Tibial artery (tissue), 4 donors: Measurements from ENCODE around the gene FASTKD1.

ENCODE experiments used
- DNase-seq, 2 donors: peaks; one replicate each; pipeline ENCODE4 v3.0.0-alpha.2; 2019
- H3K27ac ChIP-seq, 2 donors: fragments of 200-600 bp; sonication (generic) in 1 of 2; 1 replicate in 1 of 2; 2 replicates in 1 of 2; pipeline ENCODE4 v1.5.1; 2018 to 2019; ENCODE audit warnings: mild to moderate bottlenecking in 1 of 2
- H3K27me3 ChIP-seq, 2 donors: fragments of 200-600 bp; sonication (generic) in 1 of 2; one replicate each; pipeline versions ENCODE4 v1.5.1 to v1.6.0; 2016 to 2019
- H3K36me3 ChIP-seq, 3 donors: fragments of 200-600 bp; sonication (generic) in 2 of 3; one replicate each; pipeline ENCODE4 v1.5.1; 2016 to 2019; ENCODE audit warnings: mild to moderate bottlenecking in 2 of 3
- H3K4me1 ChIP-seq, 4 donors: fragments of 200-600 bp; sonication (generic) in 2 of 4; 1 replicate in 3 of 4; 2 replicates in 1 of 4; pipeline ENCODE4 v1.5.1; 2016 to 2019
- H3K4me3 ChIP-seq, 2 donors: fragments of 200-600 bp; sonication (generic) in 1 of 2; 1 replicate in 1 of 2; 2 replicates in 1 of 2; pipeline ENCODE4 v1.5.1; 2018 to 2019; ENCODE audit warnings: mild to moderate bottlenecking in 2 of 2
- H3K9me3 ChIP-seq, 3 donors: fragments of 200-600 bp; sonication (generic) in 1 of 3; one replicate each; pipeline ENCODE4 v1.5.1; 2016 to 2019
- CTCF ChIP-seq, 2 experiments: fragments of 200-600 bp in 1 of 2; fragments of 450-650 bp in 1 of 2; IDR thresholded peaks; one replicate each; pipeline ENCODE4 v1.5.1; 2017 to 2019; ENCODE audit warnings: antibody characterized with exemption in 2 of 2, mild to moderate bottlenecking in 1 of 2, moderate library complexity in 1 of 2
- intact Hi-C: fragments of 100-400 bp; cut with DNase I; formaldehyde crosslinking; loops from one replicate; pipeline ENCODE4 v1.15.0; 2023; ENCODE audit warnings: low total_unique reads

Gene FASTKD1

GRCh38 chr2:169511818-169512217 lies 61.8 kb downstream of the FASTKD1 start:
- H3K27ac ChIP-seq: no peak overlapping the region
- intact Hi-C loops: no loop called here
- no peak for TF ChIP-seq CTCF (IDR thresholded peaks at IDR 0.05)
- DNase-seq: no peak
- H3K4me3 ChIP-seq: no peak overlapping the region
- no peaks in the 10 kb centered on the region for H3K9me3 ChIP-seq
- H3K27me3 ChIP-seq: no peaks in the 10 kb centered on the region
- H3K4me1 ChIP-seq: peaks cover 0 to 34% (median 3%) of the 10 kb centered on the region in 4 donors
- no peaks in the 10 kb centered on the region for H3K36me3 ChIP-seq

GRCh38 chr2:169510496-169510895 lies 63.2 kb downstream of the FASTKD1 start:
- H3K9me3 ChIP-seq: no peaks in the 10 kb centered on the region
- H3K4me3 ChIP-seq: no peak overlapping the region
- intact Hi-C loops: no loop called here
- TF ChIP-seq CTCF (IDR thresholded peaks at IDR 0.05): no peak
- no peak for DNase-seq
- H3K27ac ChIP-seq: no peak overlapping the region
- peaks cover under 1 to 2% (median 2%) of the 10 kb centered on the region in 3 donors for H3K36me3 ChIP-seq
- H3K27me3 ChIP-seq: no peaks in the 10 kb centered on the region
- H3K4me1 ChIP-seq: peaks cover 0 to 34% (median 3%) of the 10 kb centered on the region in 4 donors

GRCh38 chr2:169509955-169510354 lies 63.7 kb downstream of the FASTKD1 start:
- Histone ChIP-seq H3K36me3 (peaks cover 6 to 7% (median 7%) of the 10 kb centered on the region in 3 donors), H3K4me3 (no peak overlapping the region), H3K27ac (no peak overlapping the region), H3K27me3 (no peaks in the 10 kb centered on the region), H3K9me3 (no peaks in the 10 kb centered on the region), H3K4me1 (peaks cover 0 to 34% (median 3%) of the 10 kb centered on the region in 4 donors)
- DNase-seq: no peak
- intact Hi-C loops: no loop called here
- TF ChIP-seq CTCF (IDR thresholded peaks at IDR 0.05): no peak

- intact Hi-C loops: no loop called here
- no peak for TF ChIP-seq CTCF (IDR thresholded peaks at IDR 0.05)
- H3K9me3 ChIP-seq: no peaks in the 10 kb centered on the region
- DNase-seq: no peak
- peaks cover 0 to 34% (median 3%) of the 10 kb centered on the region in 4 donors for H3K4me1 ChIP-seq
- H3K4me3 ChIP-seq: no peak within 1 kb of the TSS
- no peaks in the 10 kb centered on the region for H3K27me3 ChIP-seq
- H3K36me3 ChIP-seq: peaks cover 12 to 13% (median 13%) of the 10 kb centered on the region in 3 donors
- no peak within 1 kb of the TSS for H3K27ac ChIP-seq
Observed at GRCh38 chr2:169509298-169509885, 64.3 kb downstream of the FASTKD1 start, which contains the start of gene KLHL41. Gene KLHL41, plus strand, starts transcription at chr2:169509702. Its CDS starts 77 bp downstream, at chr2:169509779.

GRCh38 chr2:169507698-169508097 lies 66.0 kb downstream of the FASTKD1 start:
- peaks cover 14 to 20% (median 19%) of the 10 kb centered on the region in 3 donors for H3K36me3 ChIP-seq
- no peak for DNase-seq
- H3K27ac ChIP-seq: no peak overlapping the region
- TF ChIP-seq CTCF (IDR thresholded peaks at IDR 0.05): no peak
- no peak overlapping the region for H3K4me3 ChIP-seq
- intact Hi-C loops: no loop called here
- H3K9me3 ChIP-seq: no peaks in the 10 kb centered on the region
- no peaks in the 10 kb centered on the region for H3K27me3 ChIP-seq
- peaks cover 0 to 20% (median 3%) of the 10 kb centered on the region in 4 donors for H3K4me1 ChIP-seq
